Spleen (tissue), 7 donors: Measurements from ENCODE around the gene UBE2E2.

Experiments used
- CTCF ChIP-seq, 11 experiments: fragments of 200-600 bp in 7 of 11; fragments of 450-650 bp in 4 of 11; sonication (generic) in 4 of 11; IDR thresholded peaks in 8 of 11; conservative IDR thresholded peaks in 3 of 11; 1 replicate in 7 of 11; 2 replicates in 4 of 11; pipeline versions ENCODE4 v1.4.0 to v1.8.0; 2016 to 2021; ENCODE audit warnings: antibody characterized with exemption in 11 of 11, inconsistent platforms in 4 of 11, mild to moderate bottlenecking in 1 of 11
- POLR2A ChIP-seq, 3 donors: fragments of 450-650 bp; IDR thresholded peaks; one replicate each; pipeline ENCODE4 v1.5.1; 2017; ENCODE audit warnings: antibody characterized with exemption in 3 of 3, mild to moderate bottlenecking in 1 of 3
- POLR2AphosphoS5 ChIP-seq, 3 donors: sonication (generic); formaldehyde crosslinking; IDR thresholded peaks; one replicate each; pipeline ENCODE4 v1.5.1; 2017; ENCODE audit warnings: antibody characterized with exemption in 3 of 3
- donor health status: DM: no; HTN: no; CAD: no; lungs with moderate emphysema.
- donor health status: DM: no; HTN: no; CAD: no.
- donor health status: DM: no; HTN: no; CAD: no.

GRCh38 chr3:23275061-23275460, 71.9 kb downstream of the UBE2E2 start:
- no peak for TF ChIP-seq CTCF (IDR thresholded peaks at IDR 0.05 in 8 of 11, conservative IDR thresholded peaks at IDR 0.05 in 3 of 11)
- TF ChIP-seq POLR2A (IDR thresholded peaks at IDR 0.05) = no peak
- no peak for TF ChIP-seq POLR2AphosphoS5 (IDR thresholded peaks at IDR 0.05)
